A673 (cell line): ENCODE results near the gene GHRH.

Source experiments
- CTCF ChIP-seq: fragments of 300-800, 200-600 bp; sonication (generic); conservative IDR thresholded peaks from 2 replicates; pipeline ENCODE4 v1.5.1; 2017; ENCODE audit warnings: low read depth, mild to moderate bottlenecking, antibody characterized with exemption, low read length, moderate library complexity, mixed read lengths
- EZH2 ChIP-seq: fragments of 200-600 bp; sonication (generic); IDR thresholded peaks from 2 replicates; pipeline ENCODE4 v1.6.1; 2017; ENCODE audit warnings: borderline replicate concordance, low read depth, mild to moderate bottlenecking, mixed read lengths, antibody characterized with exemption, low read length; ENCODE audit not compliant: poor library complexity, severe bottlenecking

DNA sequence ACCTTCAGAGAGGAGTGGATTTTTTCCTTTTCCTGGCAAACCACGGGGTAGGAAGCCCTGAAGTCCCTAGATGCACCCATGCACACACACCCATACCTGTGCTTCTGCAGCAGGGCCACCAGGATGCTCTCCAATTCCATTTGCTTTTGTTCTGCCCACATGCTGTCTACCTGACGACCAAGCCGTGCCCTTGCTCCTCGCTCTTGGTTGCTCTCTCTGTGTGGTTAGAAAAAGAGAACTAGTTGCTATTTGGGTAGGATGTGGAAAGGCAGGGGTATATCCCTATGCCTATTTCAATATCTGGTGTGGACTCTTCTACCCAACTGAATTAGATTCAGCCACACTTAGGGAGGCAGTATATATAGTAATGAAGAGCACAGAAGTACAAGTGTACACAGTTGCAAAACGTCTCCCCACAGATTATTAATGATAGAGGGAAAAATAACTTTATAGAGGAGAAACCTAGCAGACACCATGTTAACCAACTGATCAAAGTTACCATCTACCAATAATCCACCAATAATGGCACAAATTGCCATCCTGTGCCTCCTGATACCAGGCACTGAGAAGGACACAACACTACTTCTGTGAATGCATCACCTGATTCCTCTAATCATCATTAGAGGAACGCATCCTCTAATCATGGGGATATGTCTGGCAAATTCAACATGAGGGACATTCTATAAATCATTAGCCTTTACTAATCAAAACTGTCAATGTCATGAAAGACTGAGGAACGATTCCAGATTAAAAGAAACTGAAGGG, 7.3 kb downstream of the GHRH start:
- TF ChIP-seq CTCF (no peak), EZH2 (no peak)
